NCI-H345 treated with DMSO at 0.1 percent for 48 hours (cell line): ENCODE measurements around the gene RNF151.
A peak's percentile ranks its signal among the peaks of the same experiment; 100 is the strongest.
"Not testable (repeated sequence)": the region's sequence is repeated elsewhere in the genome, so short reads cannot be mapped to it uniquely, and the experiment has no call there.

Experiments used
- DNase-seq: peaks from one replicate; lab custom pipeline; 2025; ENCODE audit not compliant: unreplicated experiment; lab: John Stamatoyannopoulos, UW

The RNF151 gene

GRCh38 chr16:1938910-1939309 is 27.7 kb upstream of the RNF151 start:
- DNase-seq = no peak

GRCh38 chr16:1939833-1940232 is 26.8 kb upstream of the RNF151 start:
- not testable (repeated sequence) for DNase-seq

GRCh38 chr16:1940273-1941161 is 26.1 kb upstream of the RNF151 start:
- DNase-seq = no peak

- no peak for DNase-seq
Measured at GRCh38 chr16:1941162-1942046, 25.3 kb upstream of the RNF151 start.

GRCh38 chr16:1942047-1942809 is 24.4 kb upstream of the RNF151 start:
- DNase-seq = no peak

- DNase-seq = peak; percentile 97
Measured at GRCh38 chr16:1942810-1943726, 23.6 kb upstream of the RNF151 start, which contains the start of gene MSRB1. MSRB1 (minus strand) TSS chr16:1943199; CDS start chr16:1943156, 43 bp downstream.

- no peak for DNase-seq
Measured at GRCh38 chr16:1944612-1945199, 21.9 kb upstream of the RNF151 start.

GRCh38 chr16:1945559-1946391 is 20.9 kb upstream of the RNF151 start:
- DNase-seq = no peak

- DNase-seq = no peak
Measured at GRCh38 chr16:1946495-1947368, 19.9 kb upstream of the RNF151 start.

- DNase-seq = no peak
Measured at GRCh38 chr16:1947369-1947670, 19.3 kb upstream of the RNF151 start.

- no peak for DNase-seq
Measured at GRCh38 chr16:1949507-1949906, 17.1 kb upstream of the RNF151 start.

GRCh38 chr16:1950047-1950446 is 16.6 kb upstream of the RNF151 start:
- DNase-seq = no peak

GRCh38 chr16:1950559-1950958 is 16.1 kb upstream of the RNF151 start:
- no peak for DNase-seq

- DNase-seq = no peak
Measured at GRCh38 chr16:1953734-1954133, 12.9 kb upstream of the RNF151 start.

GRCh38 chr16:1957434-1958142 is 9.1 kb upstream of the RNF151 start:
- not testable (repeated sequence) for DNase-seq

- not testable (repeated sequence) for DNase-seq
Measured at GRCh38 chr16:1958143-1958491, 8.5 kb upstream of the RNF151 start.

- DNase-seq = no peak
Measured at GRCh38 chr16:1958715-1959268, 7.9 kb upstream of the RNF151 start.
